HCT116 (cell line): ENCODE data around the gene TAF15. TPM values are rescaled to one million over a fixed set of nuclear protein-coding genes. Genes with fewer than 3 reads are reported as not detected.

Experiments used
- ATAC-seq: fragments of 200-7000 bp; cut with Tn5 transposase; 2 replicates; pipeline ENCODE4 v1.9.1; 2020; ENCODE audit warnings: mild to moderate bottlenecking, moderate library complexity
- BruUV-seq: library from RNA; stranded (reverse); fragments of 400-500 nt; replicated peaks from 2 replicates; lab custom pipeline; 2021; lab: Mats Ljungman, UMichigan
- CTCF ChIA-PET: fragments of 300-600 bp; sonication (Branson Sonifier 250); formaldehyde crosslinking; loops from one replicate; lab custom pipeline; 2021; ENCODE audit warnings: antibody characterized with exemption; lab: Charles Lee
- POLR2A ChIA-PET: fragments of 300-600, 350-600 bp; sonication (Branson Sonifier 250); formaldehyde crosslinking; loops from one replicate; lab custom pipeline; 2021; ENCODE audit warnings: antibody characterized with exemption; lab: Charles Lee
- RAD21 ChIA-PET, 2 experiments: fragments of 300-600 bp; sonication (Branson Sonifier 250); formaldehyde crosslinking; loops; one replicate each; lab custom pipeline; 2023; ENCODE audit warnings: low total read pairs in 2 of 2; ENCODE audit not compliant: uncharacterized antibody in 2 of 2, unreplicated experiment in 2 of 2, low non-redundant PET in 1 of 2; lab: Charles Lee
- DNase-seq: peaks from one replicate; pipeline ENCODE4 v3.0.0-alpha.2; 2010; ENCODE audit warnings: low read depth, low spot score
- H2AFZ ChIP-seq: fragments of 200-600 bp; shearing (Covaris generic), sonication (generic); 2 replicates; pipeline ENCODE4 v1.6.1; 2017; ENCODE audit warnings: low read depth, mixed run types, mixed read lengths, antibody characterized with exemption, low read length; ENCODE audit not compliant: poor library complexity, severe bottlenecking
- H3K27ac ChIP-seq: 2 replicates; pipeline ENCODE4 v1.5.1; 2012; ENCODE audit warnings: low read depth, low read length
- H3K27me3 ChIP-seq: fragments of 200-600 bp; sonication (generic); 2 replicates; pipeline ENCODE4 v1.6.1; 2016; ENCODE audit warnings: mixed run types, low read length, mixed read lengths; ENCODE audit not compliant: insufficient read depth
- H3K36me3 ChIP-seq, 2 experiments: fragments of 200-500 bp in 1 of 2; fragments of 200-600 bp in 1 of 2; sonication (Bioruptor generic) in 1 of 2; sonication (generic) in 1 of 2; 2 replicates each; pipeline versions ENCODE4 v1.5.1 to v1.6.1; 2014 to 2016; ENCODE audit warnings: low read length in 2 of 2, inconsistent platforms in 1 of 2, mixed read lengths in 1 of 2, mixed run types in 1 of 2; ENCODE audit not compliant: insufficient read depth in 2 of 2, control insufficient read depth in 1 of 2
- H3K4me1 ChIP-seq, 2 experiments: fragments of 200-600 bp in 1 of 2; sonication (generic) in 1 of 2; 2 replicates each; pipeline versions ENCODE4 v1.5.1 to v1.6.1; 2012 to 2017; ENCODE audit warnings: low read length in 2 of 2, inconsistent platforms in 1 of 2, mild to moderate bottlenecking in 1 of 2, mixed read lengths in 1 of 2, mixed run types in 1 of 2, moderate library complexity in 1 of 2; ENCODE audit not compliant: insufficient read depth in 2 of 2, control insufficient read depth in 1 of 2
- H3K4me2 ChIP-seq: fragments of 200-600 bp; sonication (generic); 2 replicates; pipeline ENCODE4 v1.6.1; 2017; ENCODE audit warnings: mixed run types, low read length, mixed read lengths
- H3K4me3 ChIP-seq, 2 experiments: fragments of 200-600 bp in 1 of 2; sonication (generic) in 1 of 2; replicated peaks in 1 of 2; 2 replicates each; pipeline ENCODE4 v1.5.1; 2011 to 2016; ENCODE audit warnings: low read length in 2 of 2, control low read depth in 1 of 2, low read depth in 1 of 2, mild to moderate bottlenecking in 1 of 2, mixed read lengths in 1 of 2, mixed run types in 1 of 2
- H3K79me2 ChIP-seq: fragments of 200-600 bp; sonication (generic); 2 replicates; pipeline ENCODE4 v1.6.1; 2017; ENCODE audit warnings: mild to moderate bottlenecking, mixed run types, low read length, moderate library complexity, mixed read lengths; ENCODE audit not compliant: insufficient read depth
- H3K9ac ChIP-seq: fragments of 200-600 bp; sonication (generic); 2 replicates; pipeline ENCODE4 v1.6.1; 2016; ENCODE audit warnings: low read length, mixed read lengths
- H3K9me2 ChIP-seq: fragments of 200-600 bp; sonication (generic), shearing (Covaris generic); 2 replicates; pipeline ENCODE4 v1.6.1; 2017; ENCODE audit warnings: mixed run types, mild to moderate bottlenecking, moderate library complexity; ENCODE audit not compliant: insufficient read depth
- H3K9me3 ChIP-seq, 2 experiments: fragments of 200-500 bp in 1 of 2; fragments of 200-600 bp in 1 of 2; sonication (Bioruptor generic) in 1 of 2; sonication (generic) in 1 of 2; 2 replicates each; pipeline ENCODE4 v1.6.1; 2014 to 2017; ENCODE audit warnings: low read length in 2 of 2, mixed read lengths in 2 of 2, inconsistent platforms in 1 of 2, low read depth in 1 of 2, mild to moderate bottlenecking in 1 of 2, mixed run types in 1 of 2, moderate library complexity in 1 of 2; ENCODE audit not compliant: control insufficient read depth in 1 of 2, insufficient read depth in 1 of 2
- H4K20me1 ChIP-seq: fragments of 200-600 bp; sonication (generic), shearing (Covaris generic); 2 replicates; pipeline ENCODE4 v1.6.1; 2017; ENCODE audit warnings: mixed run types, mild to moderate bottlenecking, moderate library complexity; ENCODE audit not compliant: insufficient read depth
- ELF1 ChIP-seq: IDR thresholded peaks from 2 replicates; pipeline ENCODE4 v1.6.1; 2012; ENCODE audit warnings: low read depth, borderline replicate concordance
- FOSL1 ChIP-seq: IDR thresholded peaks from 2 replicates; pipeline ENCODE4 v1.6.1; 2012; ENCODE audit warnings: low read depth
- POLR2A ChIP-seq: IDR thresholded peaks from 2 replicates; pipeline ENCODE4 v1.7.0; 2011; ENCODE audit warnings: borderline replicate concordance; ENCODE audit not compliant: insufficient read depth, insufficient read length; ENCODE audit errors: extremely low read depth
- SP1 ChIP-seq: IDR thresholded peaks from 2 replicates; pipeline ENCODE4 v1.6.1; 2012; ENCODE audit warnings: low read depth
- SRF ChIP-seq: IDR thresholded peaks from 2 replicates; pipeline ENCODE4 v1.6.1; 2012; ENCODE audit warnings: low read depth
- TCF7L2 ChIP-seq: IDR thresholded peaks from 2 replicates; pipeline ENCODE4 v1.7.0; 2011; ENCODE audit warnings: borderline replicate concordance, inconsistent platforms; ENCODE audit not compliant: insufficient read depth, insufficient read length; ENCODE audit errors: extremely low read depth
- YY1 ChIP-seq: IDR thresholded peaks from 2 replicates; pipeline ENCODE4 v1.6.1; 2011; ENCODE audit warnings: low read length, low read depth, moderate library complexity, mild to moderate bottlenecking; ENCODE audit not compliant: insufficient replicate concordance; ENCODE audit errors: extremely low read depth
- ZBTB33 ChIP-seq: IDR thresholded peaks from 2 replicates; pipeline ENCODE4 v1.6.1; 2011; ENCODE audit warnings: mild to moderate bottlenecking, low read length, moderate library complexity; ENCODE audit not compliant: insufficient replicate concordance; ENCODE audit errors: extremely low read depth
- ZNF274 ChIP-seq: fragments of 200-500 bp; sonication (Bioruptor generic); IDR thresholded peaks from 2 replicates; pipeline ENCODE4 v1.6.1; 2014; ENCODE audit warnings: mild to moderate bottlenecking, low read depth, low read length, inconsistent platforms
- intact Hi-C: fragments of 100-400 bp; cut with micrococcal nuclease; formaldehyde crosslinking; loops from 2 replicates; pipeline ENCODE4 v1.10.0; 2022
- total RNA-seq: library from RNA; stranded (reverse); gene quantifications from one replicate; pipeline ENCODE4 v1.2.1, GENCODE V29; 2021; ENCODE audit not compliant: unreplicated experiment
- TF ChIP-seq, protein P1 (sequence below): IDR thresholded peaks from 2 replicates; pipeline ENCODE4 v1.6.1; 2012
- TF ChIP-seq, protein P2 (sequence below), 3 experiments: fragments of 200-600 bp in 1 of 3; sonication (generic) in 1 of 3; IDR thresholded peaks in 2 of 3; conservative IDR thresholded peaks in 1 of 3; 2 replicates each; pipeline ENCODE4 v1.5.1; 2012 to 2017; ENCODE audit warnings: low read depth in 2 of 3, low read length in 2 of 3, antibody characterized with exemption in 1 of 3, borderline replicate concordance in 1 of 3, control low read depth in 1 of 3, mild to moderate bottlenecking in 1 of 3, mixed read lengths in 1 of 3, mixed run types in 1 of 3, moderate library complexity in 1 of 3; ENCODE audit not compliant: insufficient read depth in 1 of 3

The TAF15 gene
- total RNA-seq, 1 experiment from 2014 or later = 346 TPM

DNA sequence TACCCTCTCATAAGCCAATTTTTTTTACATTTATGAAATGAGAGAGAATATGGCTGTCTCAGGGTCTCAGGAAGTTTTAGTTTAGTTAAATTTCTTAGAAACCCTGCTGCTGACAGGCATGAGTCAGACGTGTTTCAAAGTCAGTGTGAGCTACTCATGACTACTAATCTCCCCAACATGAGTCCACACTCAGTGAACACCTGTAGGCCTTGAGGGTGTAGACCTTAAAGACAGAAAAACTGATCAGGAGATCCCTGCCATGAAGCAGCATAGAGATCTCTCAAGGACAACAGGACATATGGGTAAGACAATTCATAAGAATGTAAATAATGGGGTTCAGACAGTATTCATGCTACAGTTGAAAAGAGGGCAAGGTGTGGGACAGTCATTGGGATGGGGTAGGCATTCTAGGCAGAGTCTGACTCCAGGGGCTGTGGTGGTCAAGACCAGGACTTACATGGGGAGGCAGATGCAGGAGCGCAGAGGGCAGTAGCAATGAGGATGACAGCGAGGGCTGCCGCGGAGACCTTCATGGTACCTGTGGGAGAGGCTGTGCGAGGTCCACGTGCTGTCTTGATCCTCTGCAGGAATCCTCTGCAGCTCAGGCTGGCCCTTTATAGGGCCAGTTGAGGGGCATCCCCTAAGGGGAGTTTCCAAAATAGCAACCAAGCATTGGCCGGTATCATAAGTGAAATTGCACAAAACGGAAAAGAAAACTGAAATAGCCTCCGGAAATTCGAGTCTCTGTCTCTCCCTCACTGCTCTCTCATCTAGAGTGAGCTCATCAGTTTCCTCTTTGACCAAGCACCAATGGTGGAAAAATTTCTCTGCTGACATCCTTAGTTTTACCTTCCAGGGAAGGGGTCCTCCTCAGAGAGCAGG lies 70.7 kb downstream of the TAF15 start, which contains the start of gene CCL5:
CCL5 (minus strand) TSS at position 588 of the 882 bp plus-strand sequence.
- BruUV-seq = no TSS peak
- no peaks in the 10 kb centered on the region for H3K36me3 ChIP-seq
- no peaks in the 10 kb centered on the region for H3K4me1 ChIP-seq
- H3K79me2 ChIP-seq = no peaks in the 10 kb centered on the region
- no peak for ATAC-seq
- no peaks in the 10 kb centered on the region for H4K20me1 ChIP-seq
- intact Hi-C loops = no loop called here
- ChIA-PET POLR2A (no interaction called here), CTCF (no interaction called here), RAD21 (no interaction called here)
- H3K4me3 ChIP-seq = no peak within 1 kb of the TSS
- H3K27ac ChIP-seq = no peak within 1 kb of the TSS
- H3K4me2 ChIP-seq = no peak within 1 kb of the TSS
- H3K9me3 ChIP-seq = no peaks in the 10 kb centered on the region
- no peaks in the 10 kb centered on the region for H3K27me3 ChIP-seq
- H3K9ac ChIP-seq = no peak within 1 kb of the TSS
- TF ChIP-seq, protein P1, sequence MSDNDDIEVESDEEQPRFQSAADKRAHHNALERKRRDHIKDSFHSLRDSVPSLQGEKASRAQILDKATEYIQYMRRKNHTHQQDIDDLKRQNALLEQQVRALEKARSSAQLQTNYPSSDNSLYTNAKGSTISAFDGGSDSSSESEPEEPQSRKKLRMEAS = no peak
- no peak for TF ChIP-seq YY1
- no peak for TF ChIP-seq POLR2A
- no peak for DNase-seq
- H3K9me2 ChIP-seq = no peaks in the 10 kb centered on the region
- H2AFZ ChIP-seq = no peak within 1 kb of the TSS

DNA sequence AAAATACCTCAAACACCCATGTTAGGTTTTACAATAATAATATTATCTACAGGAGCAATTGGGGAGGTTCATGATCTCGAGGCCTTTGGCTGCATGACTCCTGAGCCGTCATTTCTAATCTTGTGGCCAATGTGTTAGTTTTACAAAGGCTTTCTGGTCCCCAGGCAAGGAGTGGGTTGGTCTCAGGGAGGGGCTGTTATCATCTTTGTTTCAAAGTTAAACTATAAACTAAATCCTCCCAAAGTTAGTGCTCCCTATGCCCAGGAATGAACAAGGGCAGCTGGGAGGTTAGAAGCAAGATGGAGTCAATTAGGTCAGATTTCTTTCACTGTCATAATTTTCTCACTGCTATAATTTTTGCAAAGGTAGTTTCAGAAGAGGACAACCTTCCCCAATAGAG lies 80.0 kb downstream of the TAF15 start:
- H3K4me2 ChIP-seq = no peak overlapping the region
- no peaks in the 10 kb centered on the region for H3K9me3 ChIP-seq
- no peaks in the 10 kb centered on the region for H3K27me3 ChIP-seq
- no peak overlapping the region for H3K27ac ChIP-seq
- H3K9ac ChIP-seq = no peak overlapping the region
- no TSS peak for BruUV-seq
- CTCF ChIA-PET = no interaction called here
- RAD21 ChIA-PET = no interaction called here
- no peak for TF ChIP-seq FOSL1
- TF ChIP-seq ZNF274 = no peak
- no peak for TF ChIP-seq ZBTB33
- TF ChIP-seq YY1 = no peak
- TF ChIP-seq SP1 = no peak
- no peak for TF ChIP-seq TCF7L2
- TF ChIP-seq, protein P2, sequence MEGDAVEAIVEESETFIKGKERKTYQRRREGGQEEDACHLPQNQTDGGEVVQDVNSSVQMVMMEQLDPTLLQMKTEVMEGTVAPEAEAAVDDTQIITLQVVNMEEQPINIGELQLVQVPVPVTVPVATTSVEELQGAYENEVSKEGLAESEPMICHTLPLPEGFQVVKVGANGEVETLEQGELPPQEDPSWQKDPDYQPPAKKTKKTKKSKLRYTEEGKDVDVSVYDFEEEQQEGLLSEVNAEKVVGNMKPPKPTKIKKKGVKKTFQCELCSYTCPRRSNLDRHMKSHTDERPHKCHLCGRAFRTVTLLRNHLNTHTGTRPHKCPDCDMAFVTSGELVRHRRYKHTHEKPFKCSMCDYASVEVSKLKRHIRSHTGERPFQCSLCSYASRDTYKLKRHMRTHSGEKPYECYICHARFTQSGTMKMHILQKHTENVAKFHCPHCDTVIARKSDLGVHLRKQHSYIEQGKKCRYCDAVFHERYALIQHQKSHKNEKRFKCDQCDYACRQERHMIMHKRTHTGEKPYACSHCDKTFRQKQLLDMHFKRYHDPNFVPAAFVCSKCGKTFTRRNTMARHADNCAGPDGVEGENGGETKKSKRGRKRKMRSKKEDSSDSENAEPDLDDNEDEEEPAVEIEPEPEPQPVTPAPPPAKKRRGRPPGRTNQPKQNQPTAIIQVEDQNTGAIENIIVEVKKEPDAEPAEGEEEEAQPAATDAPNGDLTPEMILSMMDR (IDR thresholded peaks at IDR 0.05 in 2 of 3, conservative IDR thresholded peaks at IDR 0.05 in 1 of 3; ENCODE audit: borderline replicate concordance in 1 of 3, insufficient read depth in 1 of 3, low read depth in 2 of 3, low read length in 2 of 3) = no peak
- TF ChIP-seq SRF = no peak
- TF ChIP-seq ELF1 = no peak
- no peaks in the 10 kb centered on the region for H3K9me2 ChIP-seq
- H3K4me1 ChIP-seq = no peaks in the 10 kb centered on the region
- no peak overlapping the region for H3K4me3 ChIP-seq
- H3K79me2 ChIP-seq = no peaks in the 10 kb centered on the region
- H3K36me3 ChIP-seq = no peaks in the 10 kb centered on the region
- no peak for ATAC-seq
- intact Hi-C loops = no loop called here
- POLR2A ChIA-PET = no interaction called here
- no peak for DNase-seq
- H2AFZ ChIP-seq = no peak overlapping the region
- no peaks in the 10 kb centered on the region for H4K20me1 ChIP-seq
